ENCODE measurements around the gene ZFAND6. TPM values are rescaled to one million over a fixed set of nuclear protein-coding genes. Genes with fewer than 3 reads are reported as not detected.
"Not testable (repeated sequence)": the region's sequence is repeated elsewhere in the genome, so short reads cannot be mapped to it uniquely, and the experiment has no call there.

The ZFAND6 gene
- total RNA-seq, 1 donor from 2014 or later: 42.8 TPM

DNA sequence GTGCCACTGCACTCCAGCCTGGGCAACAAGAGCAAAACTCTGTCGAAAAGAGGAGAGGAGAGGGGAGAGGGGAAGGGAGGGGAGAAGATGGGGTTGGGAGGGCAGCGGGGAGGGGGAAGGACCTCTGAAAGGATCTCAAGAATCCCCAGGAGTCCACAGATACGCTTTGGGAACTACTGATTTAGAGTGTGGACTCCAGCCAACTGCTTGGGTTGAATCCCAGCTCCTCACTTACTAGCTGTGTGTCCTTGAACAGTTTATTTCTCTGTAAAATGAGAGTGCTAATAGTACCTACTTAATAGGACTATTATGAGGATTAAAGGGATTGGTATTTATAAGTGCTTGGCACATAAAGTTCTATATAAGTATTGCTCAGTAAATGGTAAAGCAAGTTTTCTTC lies 48.3 kb downstream of the ZFAND6 start:
- peaks cover 15% of the 10 kb centered on the region for H3K4me1 Mint-ChIP-seq (ENCODE audit: low read depth)
- DNase-seq (ENCODE audit: low spot score): no peak
- H3K27ac Mint-ChIP-seq: no peak overlapping the region
- H3K9me3 Mint-ChIP-seq: no peaks in the 10 kb centered on the region
- no peak overlapping the region for H3K4me3 Mint-ChIP-seq (ENCODE audit: low read depth)
- H3K36me3 Mint-ChIP-seq (ENCODE audit: low read depth): peaks cover 4% of the 10 kb centered on the region
- intact Hi-C loops (cut with micrococcal nuclease): no loop called here
- H3K27me3 Mint-ChIP-seq (ENCODE audit: low read depth): no peaks in the 10 kb centered on the region

DNA sequence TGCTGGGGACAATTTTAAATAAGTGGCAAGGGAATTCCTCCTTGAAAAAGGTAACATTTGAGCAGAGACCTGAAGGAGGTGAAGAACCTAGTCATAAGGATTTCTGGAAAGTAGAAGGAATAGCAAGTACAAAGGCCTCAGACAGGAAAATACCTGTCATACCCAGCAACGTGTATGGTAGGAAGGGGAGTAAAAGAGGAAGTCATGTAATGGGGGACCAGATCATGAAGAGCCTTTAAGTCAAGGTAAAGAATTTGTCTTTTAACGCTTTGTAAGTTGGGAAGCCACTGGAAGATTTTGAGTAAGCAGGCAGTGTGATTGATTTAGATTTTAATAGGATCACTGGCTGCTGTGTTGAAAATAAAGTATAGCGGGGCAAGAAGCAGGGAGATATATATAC lies 49.9 kb downstream of the ZFAND6 start:
- Mint-ChIP-seq H3K4me1 (ENCODE audit: low read depth) (peaks cover 15% of the 10 kb centered on the region), H3K9me3 (no peaks in the 10 kb centered on the region), H3K36me3 (ENCODE audit: low read depth) (no peaks in the 10 kb centered on the region), H3K4me3 (ENCODE audit: low read depth) (no peak overlapping the region), H3K27me3 (ENCODE audit: low read depth) (no peaks in the 10 kb centered on the region), H3K27ac (no peak overlapping the region)
- intact Hi-C loops (cut with micrococcal nuclease): no loop called here
- DNase-seq (ENCODE audit: low spot score): no peak

DNA sequence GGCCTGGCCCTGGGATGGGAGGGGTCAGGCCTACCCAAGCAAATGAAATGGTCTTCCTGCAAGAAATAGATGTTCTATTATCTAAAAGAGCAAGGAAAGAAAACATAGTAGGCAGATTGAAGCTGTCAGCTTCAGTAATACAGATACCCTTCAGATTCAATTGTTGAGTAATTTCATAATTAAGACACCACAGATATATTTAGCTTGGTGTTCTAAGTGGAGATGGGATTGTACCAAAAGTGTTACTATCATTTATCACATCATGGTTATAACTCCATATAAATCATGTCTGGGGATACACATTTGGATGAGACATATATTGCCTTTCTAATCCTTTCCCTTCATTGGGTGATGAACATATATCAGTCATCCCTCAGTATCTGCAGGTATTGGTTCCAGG lies 51.4 kb downstream of the ZFAND6 start:
- Mint-ChIP-seq H3K4me3 (ENCODE audit: low read depth) (no peak overlapping the region), H3K4me1 (ENCODE audit: low read depth) (peaks cover 5% of the 10 kb centered on the region), H3K9me3 (no peaks in the 10 kb centered on the region), H3K36me3 (ENCODE audit: low read depth) (no peaks in the 10 kb centered on the region), H3K27me3 (ENCODE audit: low read depth) (no peaks in the 10 kb centered on the region), H3K27ac (no peak overlapping the region)
- intact Hi-C loops (cut with micrococcal nuclease): no loop called here
- DNase-seq (ENCODE audit: low spot score): no peak

DNA sequence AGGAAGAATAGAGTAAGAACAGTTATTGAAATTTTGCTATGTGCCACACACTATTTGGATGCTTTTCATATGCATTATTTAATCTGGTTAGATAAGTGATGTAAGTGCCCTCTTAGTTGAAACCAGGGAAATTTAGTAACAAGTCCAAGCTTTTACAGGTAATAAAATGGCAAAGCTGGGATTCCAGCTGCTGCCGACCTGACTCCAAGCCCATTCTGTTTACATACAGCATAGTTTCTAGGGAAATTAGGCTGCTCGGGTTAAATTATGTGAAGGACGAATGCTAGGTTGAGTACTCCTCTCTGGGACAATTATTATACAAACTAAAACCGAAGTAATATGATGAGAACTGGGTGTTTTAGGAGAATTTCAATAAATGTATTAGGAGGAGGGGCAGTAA lies 54.6 kb downstream of the ZFAND6 start:
- intact Hi-C loops (cut with micrococcal nuclease): no loop called here
- Mint-ChIP-seq H3K27ac (no peak overlapping the region), H3K27me3 (ENCODE audit: low read depth) (no peaks in the 10 kb centered on the region), H3K36me3 (ENCODE audit: low read depth) (no peaks in the 10 kb centered on the region), H3K4me3 (ENCODE audit: low read depth) (no peak overlapping the region), H3K9me3 (no peaks in the 10 kb centered on the region), H3K4me1 (ENCODE audit: low read depth) (peaks cover 4% of the 10 kb centered on the region)
- DNase-seq (ENCODE audit: low spot score): no peak

DNA sequence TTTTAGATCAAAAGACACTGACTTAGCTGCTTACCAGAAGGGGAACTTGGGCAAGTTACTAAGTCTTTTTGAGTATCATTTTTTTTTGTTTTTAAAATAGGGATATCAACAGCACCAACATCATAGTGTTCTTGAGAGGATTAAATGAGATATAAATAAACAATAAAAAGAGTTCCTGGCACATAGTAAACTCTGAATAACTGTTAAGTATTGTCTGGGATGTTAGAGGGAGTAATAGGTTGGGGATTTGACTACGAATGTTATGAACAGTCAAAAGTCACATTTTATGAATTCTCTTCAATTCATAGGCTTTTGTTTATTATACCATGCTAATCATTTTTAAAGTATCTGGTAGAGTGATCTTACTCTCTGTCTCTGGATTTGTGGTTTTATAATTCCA lies 55.5 kb downstream of the ZFAND6 start:
- Mint-ChIP-seq H3K4me3 (ENCODE audit: low read depth) (no peak overlapping the region), H3K9me3 (no peaks in the 10 kb centered on the region), H3K27ac (no peak overlapping the region), H3K4me1 (ENCODE audit: low read depth) (no peaks in the 10 kb centered on the region), H3K27me3 (ENCODE audit: low read depth) (no peaks in the 10 kb centered on the region), H3K36me3 (ENCODE audit: low read depth) (no peaks in the 10 kb centered on the region)
- DNase-seq (ENCODE audit: low spot score): no peak
- intact Hi-C loops (cut with micrococcal nuclease): no loop called here

DNA sequence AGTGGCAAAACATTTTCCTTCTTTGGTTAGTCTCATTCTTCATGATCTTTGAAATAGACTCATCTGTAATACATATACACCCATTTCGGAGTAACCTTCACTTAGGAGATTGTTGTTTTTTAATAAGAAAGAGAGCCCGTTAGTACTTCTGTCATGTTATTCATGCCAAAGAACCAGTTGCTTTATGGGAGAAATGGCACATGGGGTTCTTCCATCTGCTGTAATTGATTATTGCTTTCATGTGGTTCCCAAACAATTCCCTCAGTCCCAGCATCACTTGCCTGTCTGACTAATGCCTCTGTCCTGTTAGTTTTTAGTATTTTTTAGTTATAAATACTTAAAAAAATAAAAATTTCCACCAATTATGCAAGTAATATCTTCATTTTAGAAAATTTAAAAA lies 59.5 kb downstream of the ZFAND6 start:
- H3K4me1 Mint-ChIP-seq (ENCODE audit: low read depth): no peaks in the 10 kb centered on the region
- H3K9me3 Mint-ChIP-seq: no peaks in the 10 kb centered on the region
- intact Hi-C loops (cut with micrococcal nuclease): no loop called here
- no peaks in the 10 kb centered on the region for H3K27me3 Mint-ChIP-seq (ENCODE audit: low read depth)
- H3K27ac Mint-ChIP-seq: no peak overlapping the region
- no peak for DNase-seq (ENCODE audit: low spot score)
- peaks cover 24% of the 10 kb centered on the region for H3K36me3 Mint-ChIP-seq (ENCODE audit: low read depth)
- no peak overlapping the region for H3K4me3 Mint-ChIP-seq (ENCODE audit: low read depth)

DNA sequence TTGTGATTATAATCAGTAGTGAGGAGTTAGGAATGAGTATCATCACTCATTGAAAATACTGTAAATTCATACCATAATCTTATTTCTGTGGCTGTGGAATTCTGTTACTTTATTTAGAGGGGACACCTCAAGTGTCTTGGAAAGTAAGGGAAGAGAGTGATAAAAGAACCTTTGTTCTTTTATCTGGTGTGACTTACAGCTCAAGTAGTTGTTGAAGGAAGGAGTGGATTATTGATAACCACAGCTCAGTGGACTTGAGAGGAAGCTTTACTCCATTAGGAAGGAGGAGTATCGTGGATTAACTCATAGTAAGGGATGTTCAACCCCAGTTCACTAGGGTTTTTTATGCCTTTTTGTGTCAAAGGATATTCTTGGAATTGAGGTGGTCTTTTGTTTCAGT lies 61.2 kb downstream of the ZFAND6 start:
- H3K27me3 Mint-ChIP-seq (ENCODE audit: low read depth): no peaks in the 10 kb centered on the region
- H3K4me3 Mint-ChIP-seq (ENCODE audit: low read depth): no peak overlapping the region
- DNase-seq (ENCODE audit: low spot score): no peak
- H3K4me1 Mint-ChIP-seq (ENCODE audit: low read depth): peaks cover under 1% of the 10 kb centered on the region
- peaks cover 34% of the 10 kb centered on the region for H3K36me3 Mint-ChIP-seq (ENCODE audit: low read depth)
- intact Hi-C loops (cut with micrococcal nuclease): no loop called here
- H3K9me3 Mint-ChIP-seq: no peaks in the 10 kb centered on the region
- H3K27ac Mint-ChIP-seq: no peak overlapping the region

DNA sequence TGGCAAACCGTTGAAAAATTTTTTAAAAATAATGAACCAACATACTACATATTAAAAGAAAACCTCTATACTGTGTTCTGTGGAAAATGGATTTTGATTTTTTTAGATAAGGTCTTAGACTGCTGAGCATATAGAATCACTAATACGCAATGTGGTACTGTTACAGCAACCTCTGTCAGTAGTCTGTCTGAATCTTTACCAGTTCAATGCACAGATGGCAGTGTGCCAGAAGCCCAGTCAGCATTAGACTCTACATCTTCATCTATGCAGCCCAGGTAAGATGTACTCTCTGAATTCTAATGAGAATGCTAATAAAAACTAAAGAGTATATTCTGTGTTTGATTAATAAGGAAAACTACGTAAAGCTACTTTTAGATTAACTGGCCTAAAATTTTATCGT lies 62.1 kb downstream of the ZFAND6 start:
- peaks cover 43% of the 10 kb centered on the region for H3K36me3 Mint-ChIP-seq (ENCODE audit: low read depth)
- H3K4me3 Mint-ChIP-seq (ENCODE audit: low read depth): no peak overlapping the region
- no peaks in the 10 kb centered on the region for H3K9me3 Mint-ChIP-seq
- H3K4me1 Mint-ChIP-seq (ENCODE audit: low read depth): peaks cover 7% of the 10 kb centered on the region
- no peak overlapping the region for H3K27ac Mint-ChIP-seq
- intact Hi-C loops (cut with micrococcal nuclease): no loop called here
- H3K27me3 Mint-ChIP-seq (ENCODE audit: low read depth): no peaks in the 10 kb centered on the region
- DNase-seq (ENCODE audit: low spot score): no peak

DNA sequence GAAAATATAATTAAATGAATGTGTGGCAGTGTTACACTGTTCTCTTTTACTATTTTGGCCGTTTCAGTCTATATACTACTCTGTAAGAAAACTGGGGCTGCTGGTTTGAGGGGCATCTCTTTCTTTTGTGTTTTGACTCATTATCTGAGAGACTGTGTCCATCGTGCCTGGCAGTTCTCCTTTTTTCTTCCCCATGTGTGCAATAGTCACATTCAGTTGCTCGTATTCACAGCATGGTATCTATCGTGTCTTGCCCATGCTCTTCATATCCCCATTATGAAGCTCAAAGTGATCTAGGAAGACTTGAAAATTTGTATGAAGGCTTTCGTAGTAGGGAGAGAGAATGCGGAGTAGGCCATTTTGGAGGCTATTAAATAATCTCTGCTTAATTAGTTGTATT lies 63.6 kb downstream of the ZFAND6 start:
- Mint-ChIP-seq H3K36me3 (ENCODE audit: low read depth) (peaks cover 48% of the 10 kb centered on the region), H3K27me3 (ENCODE audit: low read depth) (no peaks in the 10 kb centered on the region), H3K4me1 (ENCODE audit: low read depth) (peaks cover 9% of the 10 kb centered on the region), H3K27ac (no peak overlapping the region), H3K4me3 (ENCODE audit: low read depth) (no peak overlapping the region), H3K9me3 (no peaks in the 10 kb centered on the region)
- no peak for DNase-seq (ENCODE audit: low spot score)
- intact Hi-C loops (cut with micrococcal nuclease): no loop called here

DNA sequence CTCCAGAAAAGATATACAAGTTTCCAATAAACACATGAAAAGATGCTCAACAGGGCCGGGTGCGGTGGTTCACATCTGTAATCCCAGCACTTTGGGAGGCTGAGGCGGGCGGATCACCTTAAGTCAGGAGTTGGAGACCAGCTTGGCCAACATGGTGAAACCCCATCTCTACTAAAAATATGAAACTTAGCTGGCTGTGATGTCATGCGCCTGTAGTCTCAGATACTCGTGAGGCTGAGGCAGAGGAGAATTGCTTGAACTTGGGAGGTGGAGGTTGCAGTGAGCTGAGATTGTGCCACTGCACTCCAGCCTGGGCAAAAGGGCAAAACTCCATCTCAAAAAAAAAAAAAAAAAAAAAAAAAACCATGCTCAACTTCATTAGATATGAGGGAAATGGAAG lies 67.8 kb downstream of the ZFAND6 start:
- intact Hi-C loops (cut with micrococcal nuclease); H3K9me3 Mint-ChIP-seq; DNase-seq (ENCODE audit: low spot score); H3K27ac Mint-ChIP-seq; H3K27me3 Mint-ChIP-seq (ENCODE audit: low read depth); H3K4me3 Mint-ChIP-seq (ENCODE audit: low read depth): not testable (repeated sequence)
- Mint-ChIP-seq H3K36me3 (ENCODE audit: low read depth) (peaks cover 46% of the 10 kb centered on the region), H3K4me1 (ENCODE audit: low read depth) (peaks cover 11% of the 10 kb centered on the region)

DNA sequence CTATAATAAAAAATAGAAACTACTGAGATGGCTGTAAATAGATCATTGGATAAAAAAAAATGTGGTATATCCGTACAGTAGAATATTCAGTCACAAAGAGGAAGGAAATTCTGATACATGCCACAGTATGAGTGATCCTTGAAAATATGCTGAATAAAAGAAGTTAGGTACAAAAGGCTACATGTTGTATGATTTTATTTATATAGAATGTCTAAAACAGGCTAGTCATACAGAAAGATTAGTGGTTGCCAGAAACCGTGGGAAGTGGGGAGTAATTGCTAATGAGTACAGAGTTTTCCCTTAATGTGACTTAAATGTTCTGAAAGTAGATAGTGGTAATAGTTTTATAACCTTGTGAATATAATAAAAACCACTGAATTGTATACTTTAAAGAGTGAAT lies 68.4 kb downstream of the ZFAND6 start:
- Mint-ChIP-seq H3K4me1 (ENCODE audit: low read depth) (peaks cover 11% of the 10 kb centered on the region), H3K27me3 (ENCODE audit: low read depth) (no peaks in the 10 kb centered on the region), H3K9me3 (no peaks in the 10 kb centered on the region), H3K27ac (no peak overlapping the region), H3K36me3 (ENCODE audit: low read depth) (peaks cover 41% of the 10 kb centered on the region), H3K4me3 (ENCODE audit: low read depth) (no peak overlapping the region)
- no peak for DNase-seq (ENCODE audit: low spot score)
- intact Hi-C loops (cut with micrococcal nuclease): no loop called here

DNA sequence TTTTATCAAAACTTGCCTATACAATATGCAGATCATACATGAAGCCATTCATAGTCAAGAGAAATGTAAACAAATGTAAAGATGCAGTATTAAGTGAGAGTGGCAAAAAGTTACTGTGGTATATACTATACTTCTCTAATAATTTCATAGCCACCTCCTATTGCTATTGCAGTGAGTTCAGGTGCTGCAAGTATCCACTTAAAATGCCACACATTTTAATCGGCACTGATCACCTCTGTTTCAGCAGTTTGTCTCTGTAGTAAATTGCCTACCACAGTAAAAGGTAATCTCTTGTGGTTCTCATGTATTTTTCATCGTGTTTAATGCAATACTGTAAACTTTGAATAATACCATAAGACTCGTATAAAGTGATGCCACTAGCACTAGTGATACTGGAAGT lies 72.9 kb downstream of the ZFAND6 start:
- intact Hi-C loops (cut with micrococcal nuclease): no loop called here
- no peaks in the 10 kb centered on the region for H3K9me3 Mint-ChIP-seq
- H3K36me3 Mint-ChIP-seq (ENCODE audit: low read depth): peaks cover 42% of the 10 kb centered on the region
- H3K27me3 Mint-ChIP-seq (ENCODE audit: low read depth): no peaks in the 10 kb centered on the region
- H3K4me3 Mint-ChIP-seq (ENCODE audit: low read depth): no peak overlapping the region
- no peak overlapping the region for H3K27ac Mint-ChIP-seq
- DNase-seq (ENCODE audit: low spot score): no peak
- peaks cover 4% of the 10 kb centered on the region for H3K4me1 Mint-ChIP-seq (ENCODE audit: low read depth)

DNA sequence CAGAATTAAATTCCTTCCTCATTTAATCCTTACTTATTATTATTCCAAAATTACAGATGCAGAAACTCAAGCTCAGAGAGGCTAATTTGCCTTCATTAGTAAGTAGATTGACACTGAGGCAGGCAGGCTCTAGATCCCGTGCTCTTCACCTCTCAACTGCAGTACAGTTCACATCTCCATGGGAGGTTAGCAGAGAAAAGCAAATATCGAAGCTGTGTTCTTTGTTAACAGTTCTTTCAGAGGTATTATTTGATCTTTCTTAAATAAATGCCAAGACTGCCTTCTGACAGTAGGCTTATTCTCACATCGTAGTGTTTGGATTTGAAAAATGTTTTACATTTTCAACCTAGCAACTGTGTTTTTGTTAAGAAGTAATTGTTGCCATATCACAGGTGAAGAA lies 77.4 kb downstream of the ZFAND6 start:
- Mint-ChIP-seq H3K36me3 (ENCODE audit: low read depth) (peaks cover 39% of the 10 kb centered on the region), H3K9me3 (no peaks in the 10 kb centered on the region), H3K4me3 (ENCODE audit: low read depth) (no peak overlapping the region), H3K27ac (no peak overlapping the region), H3K4me1 (ENCODE audit: low read depth) (peaks cover 3% of the 10 kb centered on the region), H3K27me3 (ENCODE audit: low read depth) (no peaks in the 10 kb centered on the region)
- no peak for DNase-seq (ENCODE audit: low spot score)
- intact Hi-C loops (cut with micrococcal nuclease): no loop called here

DNA sequence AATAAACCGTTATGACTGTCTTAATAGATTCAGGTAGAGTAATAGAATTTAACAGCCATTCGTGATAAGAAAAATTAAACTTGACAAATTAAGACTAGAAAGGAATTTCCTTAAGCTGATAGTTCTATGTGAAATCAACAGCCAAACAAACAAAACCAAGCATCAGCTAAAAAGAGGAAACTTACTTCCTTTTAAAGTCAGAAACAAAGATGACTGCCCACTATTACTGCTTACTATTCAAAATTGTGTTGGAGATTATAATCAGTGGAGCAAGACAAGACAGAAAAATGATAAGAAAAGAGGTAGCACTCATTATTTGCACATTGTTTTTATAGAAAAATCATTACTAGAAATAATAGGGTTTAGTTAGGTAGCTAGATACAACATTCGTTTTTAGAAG lies 79.5 kb downstream of the ZFAND6 start:
- no peak for DNase-seq (ENCODE audit: low spot score)
- Mint-ChIP-seq H3K27ac (no peak overlapping the region), H3K36me3 (ENCODE audit: low read depth) (peaks cover 33% of the 10 kb centered on the region), H3K4me1 (ENCODE audit: low read depth) (peaks cover 3% of the 10 kb centered on the region), H3K27me3 (ENCODE audit: low read depth) (peaks cover 4% of the 10 kb centered on the region), H3K4me3 (ENCODE audit: low read depth) (no peak overlapping the region), H3K9me3 (no peaks in the 10 kb centered on the region)
- intact Hi-C loops (cut with micrococcal nuclease): no loop called here

Measured in activated T-helper 2 cell treated with anti-CD3 and anti-CD28 coated beads, Interferon-gamma antibody, Interleukin-2, Interleukin-4, amounts not matched to agents 10 μg/mL and 5 μg/mL and 100 μg/mL, durations not matched to agents 14 hours and 24 hours and 36 hours (primary cell).